ENCODE measurements around the gene BEST2.

The BEST2 gene

GRCh38 chr19:12756150-12756883 lies 4.7 kb downstream of the BEST2 start:
- no peak for TF ChIP-seq EGR1 (IDR thresholded peaks at IDR 0.05)
- TF ChIP-seq CREB1 (IDR thresholded peaks at IDR 0.05; ENCODE audit: low read depth) = no peak
- TF ChIP-seq RAD21 (IDR thresholded peaks at IDR 0.05; ENCODE audit: low read depth) = no peak
- no peak for TF ChIP-seq TCF12 (IDR thresholded peaks at IDR 0.05; ENCODE audit: low read depth)
- TF ChIP-seq ZBTB7A (IDR thresholded peaks at IDR 0.05; ENCODE audit: low read depth) = no peak
- no peak for TF ChIP-seq FOXM1 (IDR thresholded peaks at IDR 0.05; ENCODE audit: borderline replicate concordance, low read depth)
- no peak for TF ChIP-seq REST (IDR thresholded peaks at IDR 0.05; ENCODE audit: low read depth)
- no peak for TF ChIP-seq USF1 (IDR thresholded peaks at IDR 0.05)
- no peak for TF ChIP-seq TAF1 (IDR thresholded peaks at IDR 0.05; ENCODE audit: low read depth)
- no peak for TF ChIP-seq EP300 (IDR thresholded peaks at IDR 0.05; ENCODE audit: borderline replicate concordance)
- no peak for TF ChIP-seq MAX (IDR thresholded peaks at IDR 0.05)
- no peak for TF ChIP-seq NFIC (IDR thresholded peaks at IDR 0.05)
- TF ChIP-seq YY1 (IDR thresholded peaks at IDR 0.05; ENCODE audit: low read depth) = no peak

GRCh38 chr19:12757544-12758274 lies 6.1 kb downstream of the BEST2 start:
- 0 out of 2 replicates have a peak, but pooled peaks have one; percentile 19 for TF ChIP-seq MAX (IDR thresholded peaks at IDR 0.05)
- TF ChIP-seq CEBPB (IDR thresholded peaks at IDR 0.05) = no peak
- peak; percentile 51; the same call in 1 of the 2 replicates for TF ChIP-seq RAD21 (IDR thresholded peaks at IDR 0.05; ENCODE audit: low read depth)

GRCh38 chr19:12759686-12760085 lies 8.1 kb downstream of the BEST2 start:
- no peak for TF ChIP-seq EP300 (IDR thresholded peaks at IDR 0.05; ENCODE audit: borderline replicate concordance)
- TF ChIP-seq YY1 (IDR thresholded peaks at IDR 0.05; ENCODE audit: low read depth) = no peak
- no peak for TF ChIP-seq USF1 (IDR thresholded peaks at IDR 0.05)
- TF ChIP-seq REST (IDR thresholded peaks at IDR 0.05; ENCODE audit: low read depth) = no peak
- TF ChIP-seq CEBPB (IDR thresholded peaks at IDR 0.05) = no peak
- TF ChIP-seq MAX (IDR thresholded peaks at IDR 0.05) = no peak
- TF ChIP-seq CREB1 (IDR thresholded peaks at IDR 0.05; ENCODE audit: low read depth) = no peak
- TF ChIP-seq EGR1 (IDR thresholded peaks at IDR 0.05) = no peak
- no peak for TF ChIP-seq TAF1 (IDR thresholded peaks at IDR 0.05; ENCODE audit: low read depth)
- TF ChIP-seq TEAD4 (IDR thresholded peaks at IDR 0.05) = no peak
- TF ChIP-seq TCF12 (IDR thresholded peaks at IDR 0.05; ENCODE audit: low read depth) = no peak
- TF ChIP-seq RAD21 (IDR thresholded peaks at IDR 0.05; ENCODE audit: low read depth) = no peak
- TF ChIP-seq NFIC (IDR thresholded peaks at IDR 0.05) = no peak

GRCh38 chr19:12763100-12763499 lies 11.5 kb downstream of the BEST2 start:
- no peak for TF ChIP-seq EGR1 (IDR thresholded peaks at IDR 0.05)
- TF ChIP-seq FOXM1 (IDR thresholded peaks at IDR 0.05; ENCODE audit: borderline replicate concordance, low read depth) = no peak
- no peak for TF ChIP-seq TCF12 (IDR thresholded peaks at IDR 0.05; ENCODE audit: low read depth)
- TF ChIP-seq RAD21 (IDR thresholded peaks at IDR 0.05; ENCODE audit: low read depth) = no peak
- TF ChIP-seq USF1 (IDR thresholded peaks at IDR 0.05) = no peak
- TF ChIP-seq CREB1 (IDR thresholded peaks at IDR 0.05; ENCODE audit: low read depth) = no peak
- TF ChIP-seq YY1 (IDR thresholded peaks at IDR 0.05; ENCODE audit: low read depth) = no peak
- no peak for TF ChIP-seq MAX (IDR thresholded peaks at IDR 0.05)
- no peak for TF ChIP-seq NFIC (IDR thresholded peaks at IDR 0.05)
- TF ChIP-seq CEBPB (IDR thresholded peaks at IDR 0.05) = no peak
- no peak for TF ChIP-seq REST (IDR thresholded peaks at IDR 0.05; ENCODE audit: low read depth)
- no peak for TF ChIP-seq EP300 (IDR thresholded peaks at IDR 0.05; ENCODE audit: borderline replicate concordance)

Measured in Ishikawa (cell line).